MM.1S (cell line): Measurements from ENCODE around the gene OR1G1.

ENCODE experiments used
- CTCF ChIP-seq: fragments of 300-600 bp; sonication (generic); IDR thresholded peaks from 2 replicates; pipeline ENCODE4 v1.5.1; 2016; ENCODE audit warnings: antibody characterized with exemption, low read length, mixed read lengths
- EZH2 ChIP-seq: fragments of 300-600 bp; sonication (generic); optimal IDR thresholded peaks from 2 replicates; pipeline ENCODE3; 2017; ENCODE audit warnings: low read depth, mild to moderate bottlenecking, antibody characterized with exemption, low read length, mixed read lengths
- EZH2phosphoT487 ChIP-seq: fragments of 300-600 bp; sonication (generic); IDR thresholded peaks from 2 replicates; pipeline ENCODE4 v1.6.1; 2018; ENCODE audit warnings: antibody characterized with exemption, low read length

- no peak for TF ChIP-seq CTCF
- TF ChIP-seq EZH2 = no peak
- no peak for TF ChIP-seq EZH2phosphoT487
Observed at GRCh38 chr17:3104322-3104721, 23.0 kb downstream of the OR1G1 start, which contains the start of gene OR1D2.
